IMR-90 (cell line): ENCODE results near the gene TAC4. TPM values are rescaled to one million over a fixed set of nuclear protein-coding genes. Genes with fewer than 3 reads are reported as not detected.

ENCODE experiments used
- ATAC-seq: fragments of 200-7000 bp; cut with Tn5 transposase; 2 replicates; pipeline ENCODE4 v1.9.1; 2020; ENCODE audit warnings: low read depth, mild to moderate bottlenecking, moderate library complexity
- BruUV-seq: library from RNA; stranded (reverse); fragments of 400-500 nt; replicated peaks from 2 replicates; lab custom pipeline; 2021; lab: Mats Ljungman, UMichigan
- CTCF ChIA-PET: fragments of 300-600 bp; formaldehyde crosslinking; extraction: SDS; loops from one replicate; lab custom pipeline; 2021; ENCODE audit warnings: antibody characterized with exemption; lab: Yijun Ruan, JAX
- POLR2A ChIA-PET: fragments of 300-600 bp; sonication (Branson Sonifier 250); formaldehyde crosslinking; loops from one replicate; lab custom pipeline; 2022; ENCODE audit warnings: antibody characterized with exemption; ENCODE audit not compliant: unreplicated experiment; lab: Charles Lee
- DNase-seq: peaks from one replicate; pipeline ENCODE4 v3.0.0; 2013
- H2AFZ ChIP-seq: replicated peaks from 2 replicates; pipeline ENCODE3; 2013; ENCODE audit warnings: low read length, mild to moderate bottlenecking; ENCODE audit not compliant: poor library complexity
- H2AK5ac ChIP-seq: 2 replicates; pipeline ENCODE4 v1.6.1; 2013; ENCODE audit warnings: low read depth, low read length, inconsistent platforms
- H2AK9ac ChIP-seq: replicated peaks from 2 replicates; pipeline ENCODE3; 2013; ENCODE audit warnings: mild to moderate bottlenecking, low read depth, low read length, moderate library complexity; ENCODE audit not compliant: poor library complexity
- H2BK120ac ChIP-seq: 2 replicates; pipeline ENCODE4 v1.6.1; 2013; ENCODE audit warnings: low read depth, low read length, inconsistent platforms
- H2BK15ac ChIP-seq: 3 replicates; pipeline ENCODE4 v1.6.1; 2013; ENCODE audit warnings: low read depth, low read length, inconsistent platforms
- H2BK20ac ChIP-seq: 2 replicates; pipeline ENCODE4 v1.6.1; 2013; ENCODE audit warnings: low read depth, mild to moderate bottlenecking, inconsistent platforms, low read length, moderate library complexity
- H2BK5ac ChIP-seq: 2 replicates; pipeline ENCODE4 v1.6.1; 2013; ENCODE audit warnings: mild to moderate bottlenecking, low read depth, low read length, inconsistent platforms; ENCODE audit not compliant: poor library complexity, severe bottlenecking
- H3K14ac ChIP-seq: replicated peaks from 2 replicates; pipeline ENCODE4 v1.6.1; 2013; ENCODE audit warnings: low read depth, low read length, inconsistent platforms
- H3K18ac ChIP-seq: 2 replicates; pipeline ENCODE4 v1.6.1; 2013; ENCODE audit warnings: low read depth, low read length, control low read depth
- H3K23ac ChIP-seq: 2 replicates; pipeline ENCODE4 v1.6.1; 2013; ENCODE audit warnings: low read depth, low read length, inconsistent platforms
- H3K27ac ChIP-seq: 2 replicates; pipeline ENCODE4 v1.5.1; 2013; ENCODE audit warnings: mild to moderate bottlenecking, control low read depth, low read length; ENCODE audit not compliant: insufficient read depth
- H3K27me3 ChIP-seq: 2 replicates; pipeline ENCODE4 v1.6.1; 2013; ENCODE audit warnings: low read length; ENCODE audit not compliant: control insufficient read depth, insufficient read depth
- H3K36me3 ChIP-seq: 2 replicates; pipeline ENCODE4 v1.6.1; 2013; ENCODE audit warnings: low read length, mixed read lengths; ENCODE audit not compliant: control insufficient read depth, insufficient read depth
- H3K4ac ChIP-seq: 2 replicates; pipeline ENCODE4 v1.6.1; 2013; ENCODE audit warnings: low read depth, low read length, inconsistent platforms
- H3K4me1 ChIP-seq: 2 replicates; pipeline ENCODE4 v1.6.1; 2013; ENCODE audit warnings: low read length, mixed read lengths; ENCODE audit not compliant: control insufficient read depth, insufficient read depth
- H3K4me2 ChIP-seq: 2 replicates; pipeline ENCODE4 v1.6.1; 2013; ENCODE audit warnings: low read depth, mild to moderate bottlenecking, control low read depth, low read length, moderate library complexity
- H3K4me3 ChIP-seq: 2 replicates; pipeline ENCODE4 v1.5.1; 2013; ENCODE audit warnings: low read depth, mild to moderate bottlenecking, control low read depth, low read length, moderate library complexity; ENCODE audit not compliant: insufficient read depth
- H3K56ac ChIP-seq: 2 replicates; pipeline ENCODE4 v1.6.1; 2013; ENCODE audit warnings: low read length, inconsistent platforms; ENCODE audit not compliant: insufficient read depth; ENCODE audit errors: extremely low read depth
- H3K79me1 ChIP-seq, 2 experiments: 2 replicates each; pipeline ENCODE4 v1.6.1; 2013; ENCODE audit warnings: low read length in 2 of 2, inconsistent platforms in 1 of 2, low read depth in 1 of 2
- H3K9ac ChIP-seq: 2 replicates; pipeline ENCODE4 v1.6.1; 2013; ENCODE audit warnings: low read depth, low read length, control low read depth
- H3K9me1 ChIP-seq: 2 replicates; pipeline ENCODE4 v1.6.1; 2013; ENCODE audit warnings: low read length, inconsistent platforms; ENCODE audit not compliant: insufficient read depth
- H3K9me3 ChIP-seq: 2 replicates; pipeline ENCODE4 v1.6.1; 2013; ENCODE audit warnings: low read length; ENCODE audit not compliant: control insufficient read depth, insufficient read depth
- H4K20me1 ChIP-seq: 2 replicates; pipeline ENCODE4 v1.6.1; 2013; ENCODE audit warnings: low read length, inconsistent platforms; ENCODE audit not compliant: insufficient read depth
- H4K5ac ChIP-seq: 2 replicates; pipeline ENCODE4 v1.6.1; 2013; ENCODE audit warnings: mild to moderate bottlenecking, low read depth, low read length, control low read depth
- H4K8ac ChIP-seq, 2 experiments: 2 replicates each; pipeline ENCODE4 v1.6.1; 2013; ENCODE audit warnings: low read depth in 2 of 2, low read length in 2 of 2, control low read depth in 1 of 2, inconsistent platforms in 1 of 2
- H4K91ac ChIP-seq: 2 replicates; pipeline ENCODE4 v1.6.1; 2013; ENCODE audit warnings: low read depth, low read length, inconsistent platforms; ENCODE audit not compliant: insufficient read depth
- CTCF ChIP-seq: conservative IDR thresholded peaks from 2 replicates; pipeline ENCODE4 v1.5.1; 2012; ENCODE audit warnings: mild to moderate bottlenecking, low read depth, low read length, improper control_type of control experiment
- MAFK ChIP-seq: IDR thresholded peaks from 2 replicates; pipeline ENCODE4 v1.6.1; 2012; ENCODE audit warnings: low read depth, low read length, improper control_type of control experiment
- MAZ ChIP-seq: IDR thresholded peaks from 2 replicates; pipeline ENCODE4 v1.6.1; 2012; ENCODE audit warnings: low read depth, mild to moderate bottlenecking, low read length, improper control_type of control experiment, moderate library complexity, borderline replicate concordance
- RAD21 ChIP-seq: IDR thresholded peaks from 2 replicates; pipeline ENCODE4 v1.6.1; 2012; ENCODE audit warnings: low read length, improper control_type of control experiment
- RFX5 ChIP-seq: IDR thresholded peaks from 2 replicates; pipeline ENCODE4 v1.8.0; 2012; ENCODE audit warnings: low read depth, mild to moderate bottlenecking, low read length, moderate library complexity
- SMC3 ChIP-seq: fragments of 150-350 bp; IDR thresholded peaks from 2 replicates; pipeline ENCODE4 v1.6.1; 2016; ENCODE audit warnings: low read depth, mild to moderate bottlenecking, antibody characterized with exemption, low read length, moderate library complexity
- WGBS, 2 experiments: methylation state at CpG; one replicate each; pipeline versions ENCODE4 v1.1.5 to v1.1.7; 2013; ENCODE audit warnings: missing lambda C conversion rate in 2 of 2; ENCODE audit not compliant: insufficient read length in 1 of 2; ENCODE audit errors: extremely low coverage in 2 of 2; 5-methylcytosine and 5-hydroxymethylcytosine counted together
- dilution Hi-C: fragments of 300-500 bp; cut with HindIII; formaldehyde crosslinking; loops from one replicate; pipeline ENCODE4 v1.14.3; 2018; ENCODE audit warnings: low sequenced_read_pairs; ENCODE audit not compliant: unreplicated experiment
- in situ Hi-C: fragments of 300-500 bp; cut with MboI; formaldehyde crosslinking; loops from 3 replicates; pipeline ENCODE4 v1.14.3; 2019; ENCODE audit warnings: low sequenced_read_pairs, inconsistent platforms, mixed read lengths
- intact Hi-C: fragments of 100-400 bp; cut with micrococcal nuclease; formaldehyde crosslinking; loops from 2 replicates; pipeline ENCODE4 v1.10.0; 2022
- polyA plus RNA-seq, 3 experiments: library from polyadenylated mRNA; depleted of rRNA; stranded (reverse); fragments of >200 nt; gene quantifications; 2 replicates each; pipeline ENCODE4 v1.2.3, GENCODE V29; 2012; ENCODE audit warnings: low replicate concordance in 1 of 3
- total RNA-seq: library from RNA; depleted of rRNA; stranded (reverse); fragments of >200 nt; gene quantifications from 2 replicates; pipeline ENCODE4 v1.2.3, GENCODE V29; 2012

TAC4 gene
- total and polyA plus RNA-seq, 2 of the 4 experiments (the other 2 are of a cell fraction), result not detected

GRCh38 chr17:49880291-49881053 lies 32.6 kb upstream of the TAC4 start:
- Histone ChIP-seq H3K18ac (no peak overlapping the region), H4K8ac (no peak overlapping the region), H3K4me1 (no peaks in the 10 kb centered on the region), H2BK20ac (no peak overlapping the region), H2BK15ac (no peak overlapping the region), H4K20me1 (no peaks in the 10 kb centered on the region), H2BK5ac (no peak overlapping the region), H2AK9ac (no peak overlapping the region), H3K79me1 (no peaks in the 10 kb centered on the region), H3K4me3 (no peak overlapping the region), H3K36me3 (no peaks in the 10 kb centered on the region), H3K14ac (no peak overlapping the region), H4K5ac (no peak overlapping the region), H4K91ac (no peak overlapping the region), H3K9me1 (no peaks in the 10 kb centered on the region), H3K23ac (no peak overlapping the region), H3K56ac (no peak overlapping the region), H3K27ac (no peak overlapping the region), H3K27me3 (peaks cover 73% of the 10 kb centered on the region), H2BK120ac (no peak overlapping the region), H3K4me2 (no peak overlapping the region; the same call in 1 of the 2 replicates), H2AFZ (peak overlapping the region; percentile 87), H3K9me3 (no peaks in the 10 kb centered on the region; the same call in 1 of the 2 replicates), H3K9ac (no peak overlapping the region), H3K4ac (no peak overlapping the region), H2AK5ac (no peak overlapping the region)
- ChIA-PET POLR2A (no interaction called here), CTCF (interaction anchor here (0.5 to 1.2 kb wide), 3 partner anchors 25 to 73 kb away, joined by 3 to 4 read pairs (median 4); no protein-coding TSS in a partner anchor)
- intact Hi-C loops (loop anchor here (1.0 kb wide), 1 partner anchor 118 kb away; no protein-coding TSS in a partner anchor), in situ Hi-C loops (loop anchor here (25.0 kb wide), 1 partner anchor 432 kb away; no protein-coding TSS in a partner anchor), dilution Hi-C loops (no loop called here)
- DNase-seq (peak; percentile 44), ATAC-seq (peak; percentile 100)
- no TSS peak for BruUV-seq
- WGBS, 2 experiments, result 15% methylated on average over 14 of the region's 41 CpGs; no CpG with 5 or more reads in 1 of the 2 experiments
- TF ChIP-seq RAD21 (peak; percentile 73), MAFK (no peak), RFX5 (no peak), SMC3 (peak; percentile 51; the same call in 1 of the 2 replicates), MAZ (no peak), CTCF (peak; percentile 77)
